HG03139 (cell line): ENCODE results near the gene CSF2RB.

ENCODE experiments used
- ATAC-seq: cut with Tn5 transposase; IDR thresholded peaks from one replicate; pipeline ENCODE4 v1.9.1; 2021; ENCODE audit not compliant: unreplicated experiment

The CSF2RB gene

GRCh38 chr22:36918586-36919284, 5.3 kb downstream of the CSF2RB start:
- no peak for ATAC-seq

DNA sequence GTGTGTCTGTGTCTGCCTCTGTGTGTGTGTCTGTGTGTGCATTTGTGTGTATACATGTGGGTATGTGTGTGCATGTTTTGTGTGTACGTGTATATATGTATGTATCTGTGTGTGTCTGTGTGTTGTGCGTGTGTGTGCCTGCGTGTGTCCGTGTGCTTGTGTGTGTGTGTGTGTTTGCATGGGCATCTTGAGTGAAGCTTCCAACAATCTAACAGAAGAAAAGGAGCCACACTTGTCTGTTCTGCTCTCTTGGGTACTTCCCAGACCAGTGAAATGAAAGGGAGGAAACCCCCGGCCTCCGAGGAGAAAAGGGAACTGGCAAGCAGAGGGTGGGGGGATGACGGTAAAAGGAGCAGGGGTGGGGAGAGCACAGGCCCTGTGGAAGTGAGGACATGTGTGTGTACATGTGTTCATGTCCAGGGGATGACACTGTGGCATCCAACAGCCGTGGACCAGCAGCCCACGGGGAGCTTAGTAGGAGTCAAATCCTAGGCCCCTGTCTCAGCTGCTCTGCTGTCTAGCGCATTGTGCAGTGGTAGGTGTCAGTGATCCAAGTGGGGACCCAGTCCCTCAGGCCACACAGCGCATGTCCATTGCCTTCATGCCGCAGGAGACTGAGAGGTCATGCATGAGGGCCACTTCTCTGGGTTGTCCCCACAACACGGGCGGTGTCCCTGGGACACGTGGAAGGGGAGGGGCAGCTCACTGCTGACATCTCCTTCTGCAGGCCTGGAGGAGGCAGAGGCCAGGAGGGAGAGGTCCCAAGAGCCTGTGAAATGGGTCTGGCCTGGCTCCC, 8.1 kb downstream of the CSF2RB start:
- ATAC-seq = no peak

GRCh38 chr22:36922105-36922608, 8.7 kb downstream of the CSF2RB start:
- ATAC-seq = no peak

- ATAC-seq = no peak
Observed at GRCh38 chr22:36922711-36923110, 9.3 kb downstream of the CSF2RB start.

DNA sequence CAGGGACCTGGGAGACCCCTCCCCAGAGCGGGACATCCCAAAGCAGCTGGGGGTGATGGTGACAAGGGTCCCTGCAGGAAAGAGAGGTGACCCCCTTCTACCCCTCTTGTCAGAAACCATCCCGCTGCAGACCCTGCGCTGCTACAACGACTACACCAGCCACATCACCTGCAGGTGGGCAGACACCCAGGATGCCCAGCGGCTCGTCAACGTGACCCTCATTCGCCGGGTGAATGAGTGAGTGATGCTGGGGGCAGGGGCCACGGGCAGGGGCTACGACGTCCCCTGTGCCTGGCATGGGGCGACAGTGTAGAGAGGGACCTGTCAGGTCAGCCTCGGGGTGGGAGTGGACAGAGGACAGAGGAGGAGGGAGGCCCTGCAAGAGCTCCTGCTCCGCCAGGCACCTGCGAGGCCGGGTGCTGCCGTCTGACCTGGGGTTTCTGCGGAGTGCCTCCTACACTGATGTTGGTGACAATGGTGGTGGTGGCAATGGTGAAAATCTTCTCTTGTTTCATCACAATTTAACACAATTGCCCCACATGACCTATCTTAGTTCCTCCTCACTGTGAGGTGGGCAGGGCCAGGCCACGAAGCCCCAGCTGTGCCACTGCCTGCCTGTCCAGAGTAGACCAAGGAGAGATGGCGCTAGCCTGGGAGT, 9.8 kb downstream of the CSF2RB start:
- ATAC-seq = no peak

DNA sequence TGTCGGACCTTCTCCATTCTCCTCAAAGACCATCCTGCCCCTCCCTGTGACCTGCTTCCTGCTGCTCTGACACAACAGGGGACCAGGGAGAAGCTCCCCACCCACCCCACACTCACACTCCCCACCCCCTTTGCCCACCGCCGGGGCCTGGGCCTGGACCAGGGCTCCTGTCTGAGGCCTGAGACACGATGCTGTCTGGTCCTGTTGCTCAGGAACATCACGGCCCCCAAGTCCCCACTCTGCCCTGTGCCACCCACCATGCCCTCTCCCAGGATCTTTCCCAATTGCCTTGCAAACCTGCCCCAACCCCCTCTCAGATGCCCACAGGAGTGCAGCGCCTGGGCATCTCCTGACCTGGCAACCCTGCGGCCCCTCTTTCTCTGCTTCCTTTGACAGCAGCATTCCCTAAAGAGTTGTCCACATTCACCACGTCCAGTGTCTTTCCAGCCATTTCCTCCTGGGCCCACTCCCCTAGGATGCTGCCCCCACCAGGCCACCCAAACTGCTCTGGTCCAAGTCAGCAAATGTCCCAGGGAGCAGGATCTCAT, 10.8 kb downstream of the CSF2RB start:
- ATAC-seq = no peak

DNA sequence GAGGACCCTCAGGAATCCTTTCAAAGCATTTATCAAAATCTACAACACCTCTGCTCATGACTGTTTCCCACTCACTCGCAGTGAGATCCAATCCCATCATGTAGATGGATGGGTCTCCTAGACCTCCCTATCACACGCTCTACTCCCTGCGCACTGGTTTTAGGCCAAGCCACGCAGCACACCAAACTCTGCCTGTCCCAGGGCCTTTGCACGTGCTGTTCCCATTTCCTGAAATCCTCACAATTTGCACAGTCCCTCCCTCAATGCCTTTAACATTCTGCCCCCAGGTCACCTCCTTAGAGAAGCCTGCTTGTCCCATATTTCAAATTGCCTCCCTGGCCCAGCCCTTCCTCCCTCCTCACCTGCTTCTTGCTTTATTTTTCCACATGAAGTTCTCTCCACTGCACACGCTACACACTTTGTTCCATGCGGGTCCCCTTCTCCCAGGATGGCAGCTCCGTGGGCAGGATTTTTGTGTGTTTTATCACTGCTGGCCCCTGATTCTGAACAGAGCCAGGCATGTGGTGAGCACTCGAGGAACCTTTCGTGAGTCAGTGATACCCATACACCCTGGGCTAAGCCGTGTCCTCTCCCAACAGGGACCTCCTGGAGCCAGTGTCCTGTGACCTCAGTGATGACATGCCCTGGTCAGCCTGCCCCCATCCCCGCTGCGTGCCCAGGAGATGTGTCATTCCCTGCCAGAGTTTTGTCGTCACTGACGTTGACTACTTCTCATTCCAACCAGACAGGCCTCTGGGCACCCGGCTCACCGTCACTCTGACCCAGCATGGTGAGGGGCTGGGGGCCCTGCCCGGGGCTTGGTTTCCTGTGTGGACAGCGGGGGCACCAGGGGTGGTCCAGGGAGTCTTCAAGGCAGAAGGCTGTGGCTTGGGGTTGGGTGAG, 12.2 kb downstream of the CSF2RB start:
- no peak for ATAC-seq

DNA sequence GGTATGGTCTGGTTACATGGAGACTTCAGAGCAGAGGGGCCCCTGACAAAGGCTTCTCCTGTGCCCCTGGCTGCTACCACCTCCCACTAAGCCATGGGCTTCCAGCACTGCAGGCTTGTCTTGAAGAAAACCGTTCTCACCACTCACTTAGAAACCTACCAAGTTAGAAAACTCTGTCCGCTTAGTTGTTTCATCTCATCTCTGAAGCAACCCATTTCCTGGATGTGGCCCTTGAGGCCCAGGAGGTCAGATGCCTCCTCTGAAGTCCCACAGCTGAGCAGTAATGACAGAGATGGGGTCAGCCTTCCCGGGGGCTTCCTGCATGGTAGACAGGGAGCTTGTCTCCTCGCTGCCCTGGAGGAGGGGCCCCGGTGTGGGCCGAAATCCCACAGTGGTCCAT, 12.9 kb downstream of the CSF2RB start:
- ATAC-seq = no peak

DNA sequence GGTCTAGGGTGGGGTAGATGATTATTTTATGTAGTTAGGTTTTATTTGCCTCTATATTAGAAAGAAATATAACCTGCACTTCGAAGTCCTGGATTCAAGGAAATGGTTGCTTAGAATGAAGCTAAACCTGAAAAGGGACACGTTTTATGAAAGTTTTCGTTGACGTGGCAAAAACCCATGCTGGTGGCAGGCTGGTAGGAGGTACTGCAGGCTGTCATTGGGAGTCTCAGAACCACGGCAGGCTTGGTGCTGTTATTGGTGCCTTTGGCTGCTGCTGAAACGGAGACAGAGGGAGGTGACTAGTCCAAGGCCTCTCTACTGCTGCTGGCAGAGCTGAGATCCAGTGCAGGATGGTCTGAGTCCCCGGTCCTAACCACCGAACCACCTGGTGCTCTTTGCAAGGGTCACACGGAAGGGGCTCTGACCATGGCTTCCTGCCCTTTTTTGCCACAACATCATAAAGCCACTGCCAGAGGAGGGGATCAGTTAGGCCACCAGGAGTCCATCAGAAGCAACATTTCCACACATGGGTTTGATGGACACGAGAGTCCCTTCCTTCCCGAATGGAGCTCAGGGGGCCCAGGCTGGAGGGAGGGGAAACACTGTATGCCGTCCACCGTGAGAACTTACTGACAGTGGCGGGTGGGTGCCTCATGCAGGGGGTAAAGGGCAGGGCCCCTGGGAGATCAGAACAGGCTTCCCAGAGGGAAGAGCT, 13.4 kb downstream of the CSF2RB start:
- no peak for ATAC-seq

DNA sequence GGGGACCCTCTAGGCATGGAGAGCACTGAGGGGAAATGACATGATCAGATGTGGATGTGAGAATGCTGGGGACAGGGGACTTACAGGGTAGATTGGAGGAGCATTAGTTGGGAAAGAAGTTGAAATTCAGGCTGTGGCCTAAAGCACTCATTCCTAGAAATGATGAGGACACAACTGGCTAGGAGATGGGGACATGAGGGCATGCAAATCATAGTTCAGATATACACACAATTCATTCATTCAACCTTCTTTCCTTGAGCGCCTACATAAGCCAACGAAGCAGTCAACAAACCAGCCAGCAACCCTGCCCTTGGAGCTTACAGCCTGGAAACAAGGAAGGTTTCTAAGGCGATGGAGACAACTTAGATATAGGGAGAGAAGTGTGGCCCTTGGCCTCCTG, 14.2 kb downstream of the CSF2RB start:
- no peak for ATAC-seq

- ATAC-seq = no peak
Observed at GRCh38 chr22:36928196-36928595, 14.8 kb downstream of the CSF2RB start.

GRCh38 chr22:36928786-36929535, 15.5 kb downstream of the CSF2RB start:
- no peak for ATAC-seq

- ATAC-seq = no peak
Observed at GRCh38 chr22:36929621-36930020, 16.2 kb downstream of the CSF2RB start.

DNA sequence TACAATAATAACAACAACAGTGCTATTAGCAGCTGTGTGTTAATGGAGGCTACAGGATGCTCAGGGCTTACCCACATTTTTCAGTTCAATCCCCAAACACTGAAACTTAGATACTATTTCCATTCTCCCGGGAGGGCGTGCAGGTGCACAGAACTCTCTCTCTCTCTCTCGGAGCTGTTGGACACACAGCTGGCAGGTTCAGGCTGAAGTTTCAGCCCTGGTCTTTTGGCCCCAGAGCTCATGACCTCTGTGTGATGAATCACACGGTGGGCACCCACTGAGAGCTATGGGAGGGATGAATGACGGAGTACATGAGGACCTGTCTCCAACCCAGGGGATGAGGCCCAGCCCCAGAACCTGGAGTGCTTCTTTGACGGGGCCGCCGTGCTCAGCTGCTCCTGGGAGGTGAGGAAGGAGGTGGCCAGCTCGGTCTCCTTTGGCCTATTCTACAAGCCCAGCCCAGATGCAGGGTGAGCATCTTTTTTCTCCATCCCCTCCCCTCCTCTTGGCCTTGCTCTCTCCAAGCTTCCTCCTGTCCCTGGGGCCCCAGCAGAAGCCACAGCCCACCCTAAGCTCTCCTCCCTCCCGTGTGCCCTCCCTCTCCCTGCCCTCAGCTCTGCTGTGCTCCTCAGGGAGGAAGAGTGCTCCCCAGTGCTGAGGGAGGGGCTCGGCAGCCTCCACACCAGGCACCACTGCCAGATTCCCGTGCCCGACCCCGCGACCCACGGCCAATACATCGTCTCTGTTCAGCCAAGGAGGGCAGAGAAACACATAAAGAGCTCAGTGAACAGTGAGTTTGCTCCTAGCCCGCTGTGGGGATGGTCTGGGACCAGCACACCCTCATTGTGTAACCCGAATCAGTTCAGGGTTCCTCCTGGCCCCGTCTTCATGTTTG, 16.9 kb downstream of the CSF2RB start:
- ATAC-seq = no peak

DNA sequence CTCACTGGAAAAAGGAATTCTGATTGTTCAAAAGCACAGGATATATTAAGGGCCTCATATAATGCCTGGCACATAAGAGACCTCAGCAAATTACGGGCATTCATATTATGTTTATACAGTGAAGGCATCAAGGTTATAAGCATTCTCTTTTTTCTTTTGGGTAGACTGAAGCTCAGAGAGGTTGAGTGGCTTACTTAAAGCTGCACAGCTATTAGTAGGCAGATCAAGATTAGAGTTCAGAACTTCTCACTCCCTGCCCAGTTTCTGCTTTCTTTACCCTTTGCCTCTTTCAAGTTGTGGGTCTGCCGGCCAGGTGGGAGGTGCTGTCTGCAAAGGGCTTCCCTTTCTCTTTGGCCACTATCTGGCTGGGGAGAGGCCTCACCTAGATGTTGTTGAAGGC, 18.0 kb downstream of the CSF2RB start:
- no peak for ATAC-seq

GRCh38 chr22:36933629-36934417, 20.4 kb downstream of the CSF2RB start:
- no peak for ATAC-seq
